Measurements from ENCODE around the gene GGA3. TPM values are rescaled to one million over a fixed set of nuclear protein-coding genes. Genes with fewer than 3 reads are reported as not detected.
A peak's percentile ranks its signal among the peaks of the same experiment; 100 is the strongest.
"Not testable (repeated sequence)": the region's sequence is repeated elsewhere in the genome, so short reads cannot be mapped to it uniquely, and the experiment has no call there.

Gene GGA3
- polyA plus RNA-seq, 3 donors from 2014 or later, result 3.7 to 17.8 (median 3.8) TPM

DNA sequence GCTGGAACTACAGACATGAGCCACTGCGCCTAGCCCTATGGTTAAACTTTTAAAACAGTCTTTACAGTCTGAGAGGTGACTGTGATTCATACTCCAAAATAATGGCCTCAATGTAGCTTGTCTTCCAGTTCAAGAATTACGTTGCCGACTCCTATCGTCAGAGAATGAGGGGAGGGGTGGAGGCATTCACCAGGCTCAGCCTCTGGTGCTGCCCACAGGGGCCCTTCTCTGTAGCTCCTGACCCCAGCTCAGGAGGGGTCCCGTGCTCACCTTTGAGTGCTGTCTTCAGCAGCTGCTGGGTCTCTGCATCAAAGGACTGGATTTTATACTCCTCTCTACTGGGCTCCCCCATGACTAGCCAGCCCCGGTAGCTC lies 8.4 kb upstream of the GGA3 start:
- H3K36me3 Mint-ChIP-seq, result peaks cover 0 to 4% (median 0%) of the 10 kb centered on the region in 3 donors
- DNase-seq, result no peak
- H3K27ac Mint-ChIP-seq, result peak overlapping the region; percentile 59 to 92 (median 87)
- H3K4me1 Mint-ChIP-seq, result peaks cover 19 to 27% of the 10 kb centered on the region in 2 donors
- H3K4me3 Mint-ChIP-seq, result peak overlapping the region; percentile 76 to 87 (median 82)
- peaks cover 0 to 8% (median 5%) of the 10 kb centered on the region in 3 donors for H3K27me3 Mint-ChIP-seq (ENCODE audit: low read depth in 3 of 3)
- H3K9me3 Mint-ChIP-seq, result no peaks in the 10 kb centered on the region

DNA sequence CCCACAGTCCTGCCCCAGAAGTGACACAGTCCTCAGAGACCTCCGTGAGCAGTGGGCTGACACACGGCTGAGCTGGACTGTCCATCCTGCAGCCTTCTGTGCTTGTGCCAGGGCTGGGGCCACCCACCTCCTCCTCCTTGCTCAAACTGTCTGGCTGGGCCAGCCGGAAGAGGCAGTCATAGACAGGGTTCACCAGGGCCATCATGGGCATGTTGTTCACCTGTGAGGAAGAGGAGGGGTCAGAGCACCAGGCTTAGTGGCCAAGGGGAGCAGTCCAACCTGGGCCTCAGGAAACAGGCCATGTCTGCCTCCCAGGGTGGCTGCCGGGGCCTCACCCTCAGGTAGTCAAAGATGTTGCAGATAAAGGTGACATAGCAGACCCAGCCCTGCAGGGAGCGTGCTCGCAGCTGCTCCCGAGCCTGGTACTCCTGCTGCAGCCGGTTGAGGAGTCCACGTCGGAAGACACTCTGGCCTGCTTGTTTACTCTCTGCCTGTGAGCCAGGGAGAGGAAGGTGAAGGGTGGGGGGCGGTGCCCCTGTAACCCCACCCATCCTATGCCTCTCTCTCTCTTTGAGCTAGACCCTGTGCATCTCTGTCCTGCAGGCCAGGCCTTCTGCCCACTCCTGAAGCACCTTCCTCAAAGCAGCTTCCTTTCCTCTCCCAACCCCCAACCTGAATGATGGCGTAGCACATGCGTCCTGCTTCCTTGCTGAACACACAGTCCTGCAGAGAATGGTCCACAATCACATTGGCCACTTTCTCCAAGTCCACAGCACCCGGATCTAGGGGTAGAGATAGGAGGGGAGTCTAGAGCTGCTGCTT lies 6.2 kb upstream of the GGA3 start:
- H3K9me3 Mint-ChIP-seq, result no peaks in the 10 kb centered on the region
- H3K27me3 Mint-ChIP-seq (ENCODE audit: low read depth in 3 of 3), result peaks cover 0 to 4% (median 3%) of the 10 kb centered on the region in 3 donors
- no peak overlapping the region for H3K27ac Mint-ChIP-seq
- peaks cover 0 to 10% (median 4%) of the 10 kb centered on the region in 3 donors for H3K36me3 Mint-ChIP-seq
- no peak for DNase-seq
- H3K4me3 Mint-ChIP-seq, result no peak overlapping the region
- peaks cover 22% of the 10 kb centered on the region in 2 donors for H3K4me1 Mint-ChIP-seq

DNA sequence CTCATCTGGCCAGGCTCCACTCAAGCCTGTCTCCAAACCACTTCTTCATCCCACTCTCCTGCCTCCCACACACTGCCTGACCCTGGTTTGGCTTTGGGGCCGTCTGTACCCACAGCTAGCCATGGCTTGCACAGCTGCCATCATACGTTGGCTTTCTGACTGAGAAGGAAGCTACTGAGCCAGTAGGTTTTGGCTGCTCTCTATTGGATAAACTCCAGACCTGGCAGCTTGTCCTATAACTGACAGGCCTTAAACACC lies 5.7 kb upstream of the GGA3 start:
- peak overlapping the region in 1 of 6 donors; percentile 49 for H3K27ac Mint-ChIP-seq
- peak overlapping the region in 1 of 5 donors; percentile 27 for H3K4me3 Mint-ChIP-seq
- no peak for DNase-seq

DNA sequence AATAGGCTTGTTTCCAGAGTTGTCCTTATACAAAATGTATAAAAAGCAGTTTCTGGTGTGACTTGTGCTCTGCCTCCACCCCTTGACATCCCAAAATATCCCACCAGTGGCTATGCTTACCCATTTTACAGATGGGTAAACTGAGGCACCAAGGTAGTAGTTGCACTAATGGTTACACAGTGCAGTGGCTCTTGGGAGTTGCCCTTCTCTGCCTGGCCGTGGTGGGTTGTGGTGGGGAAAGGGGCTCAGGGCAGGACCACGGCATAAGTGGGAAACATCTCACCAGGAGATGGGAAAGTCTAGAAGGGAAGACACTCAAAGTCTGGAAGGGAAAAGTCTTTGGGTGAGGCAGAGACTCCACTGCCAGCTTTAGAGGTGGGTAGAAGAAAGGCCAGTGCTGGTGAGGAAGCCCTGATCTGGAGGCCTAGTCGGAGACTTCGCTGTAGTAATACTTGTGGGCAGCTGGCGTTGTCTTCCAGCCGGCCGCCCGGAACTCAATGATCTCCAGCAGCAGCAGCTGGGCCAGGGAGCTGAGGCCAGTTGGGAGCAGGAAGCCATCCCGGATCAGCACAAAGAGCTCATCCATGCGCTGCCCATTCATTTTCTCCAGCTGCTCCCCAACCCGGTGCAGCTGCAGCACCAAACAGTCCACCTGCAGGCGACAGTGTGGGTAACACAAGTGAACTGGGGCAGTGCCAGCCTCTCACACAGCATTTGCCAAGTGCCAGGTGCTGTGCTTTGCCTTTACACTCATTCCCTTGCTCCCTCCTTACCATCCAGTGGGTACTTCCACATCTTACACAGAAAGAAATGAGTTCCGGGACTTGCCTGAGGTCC lies 5.1 kb upstream of the GGA3 start:
- Mint-ChIP-seq H3K27ac (peak overlapping the region in 1 of 6 donors; percentile 49), H3K4me1 (peaks cover 27 to 28% of the 10 kb centered on the region in 2 donors), H3K9me3 (no peaks in the 10 kb centered on the region), H3K4me3 (peak overlapping the region in 1 of 5 donors; percentile 27), H3K36me3 (peaks cover 0 to 10% (median 4%) of the 10 kb centered on the region in 3 donors), H3K27me3 (ENCODE audit: low read depth in 3 of 3) (peaks cover 3 to 11% (median 7%) of the 10 kb centered on the region in 3 donors)
- no peak for DNase-seq

More for the DNA sequence above, 5.7 kb upstream of the GGA3 start:
- Mint-ChIP-seq H3K36me3 (peaks cover 0 to 10% (median 4%) of the 10 kb centered on the region in 3 donors), H3K4me1 (peaks cover 26 to 27% of the 10 kb centered on the region in 2 donors), H3K27me3 (ENCODE audit: low read depth in 3 of 3) (peaks cover 0 to 6% (median 4%) of the 10 kb centered on the region in 3 donors), H3K9me3 (no peaks in the 10 kb centered on the region)

DNA sequence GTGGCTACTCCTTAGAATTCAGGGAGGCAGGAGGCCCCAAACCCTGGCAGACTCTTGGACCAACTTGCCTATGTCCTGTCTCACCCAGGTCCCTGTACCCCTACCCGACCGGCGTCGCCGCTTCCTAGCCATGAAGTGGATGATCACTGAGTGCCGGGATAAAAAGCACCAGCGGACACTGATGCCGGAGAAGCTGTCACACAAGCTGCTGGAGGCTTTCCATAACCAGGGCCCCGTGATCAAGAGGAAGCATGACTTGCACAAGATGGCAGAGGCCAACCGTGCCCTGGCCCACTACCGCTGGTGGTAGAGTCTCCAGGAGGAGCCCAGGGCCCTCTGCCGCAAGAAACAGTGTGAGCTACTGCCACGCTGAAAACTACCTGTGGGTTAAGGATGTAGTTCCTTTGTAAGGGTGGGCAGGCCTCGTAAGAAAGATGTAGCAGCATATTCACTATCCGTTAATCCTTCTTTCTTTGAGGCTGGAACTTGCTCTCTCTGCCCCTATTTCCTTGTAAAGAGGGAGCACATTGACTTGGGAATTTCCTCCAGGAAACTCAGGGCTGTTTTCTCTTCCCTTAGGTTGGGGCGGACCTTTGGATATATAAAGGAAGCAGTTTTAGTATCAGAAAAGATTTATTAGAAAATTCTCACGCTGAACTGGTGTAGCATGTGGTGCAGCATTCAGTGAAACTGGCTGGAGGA lies 4.4 kb upstream of the GGA3 start:
- peaks cover 0 to 10% (median 4%) of the 10 kb centered on the region in 3 donors for H3K36me3 Mint-ChIP-seq
- peaks cover 4 to 17% (median 8%) of the 10 kb centered on the region in 3 donors for H3K27me3 Mint-ChIP-seq (ENCODE audit: low read depth in 3 of 3)
- no peak overlapping the region for H3K27ac Mint-ChIP-seq
- no peak overlapping the region for H3K4me3 Mint-ChIP-seq
- no peak for DNase-seq
- H3K4me1 Mint-ChIP-seq, result peaks cover 32 to 33% of the 10 kb centered on the region in 2 donors
- H3K9me3 Mint-ChIP-seq, result no peaks in the 10 kb centered on the region

DNA sequence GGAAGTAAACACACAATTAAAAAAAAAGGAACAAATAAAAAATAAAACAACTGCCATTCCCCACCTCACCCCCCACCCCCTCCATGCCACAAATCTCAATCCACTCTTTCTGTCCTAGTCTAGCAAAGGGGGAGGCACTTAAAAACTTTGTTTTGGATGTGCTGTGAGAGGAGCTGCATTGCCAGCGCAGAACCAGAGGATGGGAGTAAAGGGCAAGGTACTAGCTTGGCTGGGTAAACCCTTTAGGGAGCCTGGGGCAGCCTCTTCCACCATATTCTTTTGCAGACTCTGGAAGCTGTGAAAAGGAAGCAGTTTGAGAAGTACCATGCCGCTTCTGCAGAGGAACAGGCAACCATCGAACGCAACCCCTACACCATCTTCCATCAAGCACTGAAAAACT lies 1.6 kb upstream of the GGA3 start:
- peaks cover 40 to 46% of the 10 kb centered on the region in 2 donors for H3K4me1 Mint-ChIP-seq
- H3K27me3 Mint-ChIP-seq (ENCODE audit: low read depth in 3 of 3), result peaks cover 4 to 18% (median 7%) of the 10 kb centered on the region in 3 donors
- no peak for DNase-seq
- H3K27ac Mint-ChIP-seq, result peak overlapping the region in 5 of 6 donors; percentile 99 to 100 (median 99)
- peaks cover 0 to 10% (median 4%) of the 10 kb centered on the region in 3 donors for H3K36me3 Mint-ChIP-seq
- H3K9me3 Mint-ChIP-seq, result no peaks in the 10 kb centered on the region
- H3K4me3 Mint-ChIP-seq, result peak overlapping the region; percentile 47 to 99 (median 95)

DNA sequence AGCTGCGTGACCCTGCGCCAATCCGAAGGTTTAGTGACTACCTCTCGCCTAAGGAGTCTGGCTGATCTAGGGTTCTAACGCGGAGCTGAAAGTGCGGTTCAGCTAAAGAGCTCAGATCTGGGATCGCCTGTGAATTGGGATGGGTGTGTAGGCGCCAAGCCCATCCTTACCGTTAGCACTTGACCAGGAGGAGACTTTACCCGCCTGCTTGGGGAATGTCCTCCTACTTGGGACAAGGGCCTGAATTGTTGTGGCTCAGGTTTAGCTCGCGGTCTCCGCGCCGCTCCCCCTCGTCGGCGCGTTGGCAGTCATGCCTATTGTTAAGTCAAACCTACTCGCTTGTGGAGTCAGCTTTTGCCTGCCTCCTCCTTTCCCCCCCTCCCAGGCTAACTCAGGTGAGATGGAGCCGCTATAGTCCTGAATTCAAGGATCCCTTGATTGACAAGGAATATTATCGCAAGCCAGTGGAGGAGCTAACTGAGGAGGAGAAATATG lies 753 bp upstream of the GGA3 start:
- no peak for DNase-seq
- H3K9me3 Mint-ChIP-seq, result no peaks in the 10 kb centered on the region
- peaks cover 42 to 55% of the 10 kb centered on the region in 2 donors for H3K4me1 Mint-ChIP-seq
- H3K27me3 Mint-ChIP-seq (ENCODE audit: low read depth in 3 of 3), result peaks cover 4 to 18% (median 8%) of the 10 kb centered on the region in 3 donors
- peak overlapping the region; percentile 99 to 100 (median 99) for H3K27ac Mint-ChIP-seq
- peaks cover 0 to 10% (median 4%) of the 10 kb centered on the region in 3 donors for H3K36me3 Mint-ChIP-seq
- peak overlapping the region; percentile 94 to 99 (median 95) for H3K4me3 Mint-ChIP-seq

DNA sequence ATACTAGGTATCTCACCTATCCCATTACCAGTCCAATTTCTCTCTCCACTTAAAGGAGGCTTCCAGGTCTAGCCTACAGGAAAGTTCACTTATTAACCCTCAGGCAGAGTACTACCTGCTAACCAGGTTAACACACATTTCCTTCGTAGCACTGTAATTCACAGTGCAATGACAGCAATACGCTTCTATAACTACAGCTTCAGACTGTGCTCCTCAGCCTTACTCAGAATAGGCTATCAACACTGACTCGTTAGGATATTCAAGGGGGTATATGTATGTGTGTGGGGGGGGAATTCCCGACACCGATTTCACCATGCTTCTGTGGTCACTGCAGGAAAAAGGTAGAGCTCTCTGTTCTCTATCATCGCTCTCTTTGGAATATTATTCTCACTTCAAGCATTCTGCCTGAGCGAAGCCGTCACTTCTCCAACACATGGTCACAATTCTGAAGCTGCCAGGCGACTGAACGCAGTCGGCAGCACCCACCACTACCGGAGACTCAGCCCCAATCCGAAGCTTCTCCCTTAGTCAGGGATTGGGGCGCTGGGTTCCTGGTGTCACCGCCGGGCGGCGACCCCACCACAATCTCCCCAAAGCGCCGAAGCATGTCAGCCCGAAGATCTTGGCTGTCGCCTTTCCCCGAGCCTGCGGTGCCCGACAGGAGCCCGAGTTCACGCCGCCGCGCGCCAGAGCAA lies 618 bp downstream of the GGA3 start:
- no peak for DNase-seq
- peak overlapping the region; percentile 99 to 100 (median 99) for H3K27ac Mint-ChIP-seq
- H3K9me3 Mint-ChIP-seq, result no peaks in the 10 kb centered on the region
- H3K36me3 Mint-ChIP-seq, result peaks cover 0 to 5% (median 4%) of the 10 kb centered on the region in 3 donors
- H3K4me3 Mint-ChIP-seq, result peak overlapping the region; percentile 94 to 99 (median 95)
- H3K27me3 Mint-ChIP-seq (ENCODE audit: low read depth in 3 of 3), result peaks cover 4 to 18% (median 8%) of the 10 kb centered on the region in 3 donors
- peaks cover 54 to 69% of the 10 kb centered on the region in 2 donors for H3K4me1 Mint-ChIP-seq

DNA sequence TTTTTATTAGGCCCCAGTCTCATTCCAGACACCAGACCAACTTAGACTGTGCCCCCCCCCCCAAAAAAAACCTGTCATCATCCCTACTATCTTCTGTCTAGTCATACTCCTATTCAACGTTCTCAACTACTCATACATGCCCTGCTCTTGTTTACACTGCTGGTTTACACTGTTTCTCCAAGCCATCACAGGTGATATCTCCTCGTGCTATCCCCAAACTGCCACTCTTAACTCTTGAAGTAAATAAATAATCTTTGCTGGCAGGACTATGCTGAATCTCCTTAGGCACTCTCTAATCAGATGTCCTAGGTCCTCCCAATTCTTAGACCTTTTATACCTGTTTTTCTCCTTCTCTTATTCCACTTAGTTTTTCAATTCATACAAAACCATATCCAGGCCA lies 4.2 kb downstream of the GGA3 start:
- H3K36me3 Mint-ChIP-seq, DNase-seq, H3K4me3 Mint-ChIP-seq, H3K9me3 Mint-ChIP-seq: not testable (repeated sequence)
- Mint-ChIP-seq H3K27me3 (ENCODE audit: low read depth in 3 of 3) (peaks cover 4 to 17% (median 9%) of the 10 kb centered on the region in 3 donors), H3K27ac (peak overlapping the region in 2 of 6 donors; percentile 45 to 67), H3K4me1 (peaks cover 69 to 98% of the 10 kb centered on the region in 2 donors)

DNA sequence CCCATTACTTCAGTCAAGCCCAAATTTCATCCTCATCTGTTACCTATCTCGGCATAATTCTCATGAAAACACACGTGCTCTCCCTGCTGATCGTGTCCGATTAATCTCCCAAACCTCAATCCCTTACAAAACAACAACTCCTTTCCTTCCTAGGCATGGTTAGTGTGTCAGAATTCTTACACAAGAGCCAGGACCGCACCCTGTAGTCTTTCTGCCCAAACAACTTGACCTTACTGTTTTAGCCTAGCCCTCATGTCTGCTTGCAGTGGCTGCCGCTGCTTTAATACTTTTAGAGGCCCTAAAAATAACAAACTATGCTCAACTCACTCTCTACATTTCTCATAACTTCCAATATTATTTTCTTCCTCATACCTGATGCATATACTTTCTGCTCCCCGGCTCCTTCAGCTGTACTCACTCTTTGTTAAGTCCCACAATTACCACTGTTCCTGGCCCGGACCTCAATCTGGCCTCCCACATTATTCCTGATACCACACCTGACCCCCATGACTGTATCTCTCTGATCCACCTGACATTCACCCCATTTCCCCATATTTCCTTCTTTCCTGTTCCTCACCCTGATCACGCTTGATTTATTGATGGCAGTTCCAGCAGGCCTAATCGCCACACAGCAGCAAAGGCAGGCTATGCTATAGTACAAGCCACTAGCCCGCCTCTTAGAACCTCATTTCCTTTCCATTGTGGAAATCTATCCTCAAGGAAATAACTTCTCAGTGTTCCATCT lies 5.3 kb downstream of the GGA3 start:
- Mint-ChIP-seq H3K27ac (peak overlapping the region in 2 of 6 donors; percentile 38 to 52), H3K4me1 (peaks cover 65 to 91% of the 10 kb centered on the region in 2 donors)
- not testable (repeated sequence) for H3K9me3 Mint-ChIP-seq; H3K4me3 Mint-ChIP-seq; H3K36me3 Mint-ChIP-seq; H3K27me3 Mint-ChIP-seq (ENCODE audit: low read depth in 3 of 3); DNase-seq

DNA sequence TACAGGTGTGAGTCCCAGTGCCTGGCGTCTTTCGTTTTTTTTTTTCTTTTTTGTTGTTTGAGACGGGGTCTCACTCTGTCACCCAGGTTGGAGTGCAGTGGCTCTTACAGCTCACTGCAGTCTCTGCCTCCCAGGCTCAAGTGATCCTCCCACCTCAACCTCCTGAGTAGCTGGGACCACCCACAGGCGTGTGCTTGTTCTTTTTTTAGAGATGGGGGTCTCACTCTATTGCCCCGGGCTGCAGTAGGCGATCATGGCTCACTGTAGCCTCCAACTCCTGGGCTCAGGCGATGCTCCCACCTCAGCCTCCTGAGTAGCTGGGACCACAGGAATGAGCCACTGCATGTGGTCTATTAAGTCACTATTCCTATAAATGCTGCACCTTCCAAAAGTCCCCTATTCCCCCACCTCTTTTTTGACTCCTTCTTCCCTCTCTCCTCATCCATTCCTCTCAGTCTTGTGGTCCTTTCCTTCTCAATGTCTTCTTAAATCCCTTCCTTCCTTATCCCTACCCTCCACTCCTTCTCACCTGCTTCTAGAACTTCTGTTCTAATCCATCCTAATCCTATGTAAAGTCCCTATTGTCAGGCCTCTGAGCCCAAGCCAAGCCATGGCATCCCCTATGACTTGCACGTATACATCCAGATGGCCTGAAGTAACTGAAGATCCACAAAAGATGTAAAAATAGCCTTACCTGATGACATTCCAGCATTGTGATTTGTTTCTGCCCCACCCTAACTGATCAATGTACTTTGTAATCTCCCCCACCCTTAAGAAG lies 9.2 kb downstream of the GGA3 start:
- Mint-ChIP-seq H3K4me3 (peak overlapping the region in 1 of 5 donors; percentile 19), H3K27me3 (ENCODE audit: low read depth in 3 of 3) (peaks cover 0 to 3% (median 0%) of the 10 kb centered on the region in 3 donors), H3K4me1 (peaks cover 48 to 62% of the 10 kb centered on the region in 2 donors), H3K36me3 (no peaks in the 10 kb centered on the region), H3K9me3 (no peaks in the 10 kb centered on the region), H3K27ac (peak overlapping the region in 4 of 6 donors; percentile 7 to 88 (median 44))
- DNase-seq, result no peak

Data from immature natural killer cell (primary cell).